HG03457 (cell line): ENCODE measurements around the gene DTX3.
"Not testable (repeated sequence)": the region's sequence is repeated elsewhere in the genome, so short reads cannot be mapped to it uniquely, and the experiment has no call there.

Source experiments
- ATAC-seq: cut with Tn5 transposase; IDR thresholded peaks from one replicate; pipeline ENCODE4 v1.9.1; 2021; ENCODE audit warnings: moderate number of reproducible peaks; ENCODE audit not compliant: unreplicated experiment

The DTX3 gene

GRCh38 chr12:57604454-57604991, at the start of gene DTX3:
TSS of gene DTX3 (plus strand) at chr12:57604824. CDS start at chr12:57606518, 1,694 bp downstream.
- no peak for ATAC-seq

- ATAC-seq = no peak
Measured at GRCh38 chr12:57554897-57555296, 49.7 kb upstream of the DTX3 start.

GRCh38 chr12:57558864-57559263, 45.8 kb upstream of the DTX3 start:
- no peak for ATAC-seq

GRCh38 chr12:57560516-57560915, 44.1 kb upstream of the DTX3 start:
- ATAC-seq = no peak

- not testable (repeated sequence) for ATAC-seq
Measured at GRCh38 chr12:57561117-57561516, 43.5 kb upstream of the DTX3 start.

- ATAC-seq = no peak
Measured at GRCh38 chr12:57563358-57563757, 41.3 kb upstream of the DTX3 start.

- ATAC-seq = no peak
Measured at GRCh38 chr12:57564178-57564740, 40.4 kb upstream of the DTX3 start.

GRCh38 chr12:57568838-57569237, 35.8 kb upstream of the DTX3 start:
- ATAC-seq = no peak

- no peak for ATAC-seq
Measured at GRCh38 chr12:57569858-57570257, 34.8 kb upstream of the DTX3 start.

- ATAC-seq = not testable (repeated sequence)
Measured at GRCh38 chr12:57570438-57570837, 34.2 kb upstream of the DTX3 start.

GRCh38 chr12:57571926-57572762, 32.5 kb upstream of the DTX3 start:
- no peak for ATAC-seq

GRCh38 chr12:57574795-57575194, 29.8 kb upstream of the DTX3 start:
- ATAC-seq = no peak

- no peak for ATAC-seq
Measured at GRCh38 chr12:57575771-57576612, 28.6 kb upstream of the DTX3 start.

- no peak for ATAC-seq
Measured at GRCh38 chr12:57576613-57577160, 27.9 kb upstream of the DTX3 start.

- no peak for ATAC-seq
Measured at GRCh38 chr12:57577981-57578758, 26.5 kb upstream of the DTX3 start.

- no peak for ATAC-seq
Measured at GRCh38 chr12:57579011-57579410, 25.6 kb upstream of the DTX3 start.

GRCh38 chr12:57579677-57580465, 24.8 kb upstream of the DTX3 start:
- no peak for ATAC-seq

GRCh38 chr12:57580466-57580795, 24.2 kb upstream of the DTX3 start:
- ATAC-seq = no peak

GRCh38 chr12:57581802-57582201, 22.8 kb upstream of the DTX3 start:
- ATAC-seq = no peak

- no peak for ATAC-seq
Measured at GRCh38 chr12:57582440-57582839, 22.2 kb upstream of the DTX3 start.
